Fibroblast of skin of right biceps (primary cell): ENCODE data around the gene CADM2.

Experiments
- DNase-seq: peaks from one replicate; pipeline ENCODE4 v3.0.0-alpha.2; 2013

CADM2 gene

GRCh38 chr3:85576697-85577200 lies 618.0 kb downstream of the CADM2 start:
- DNase-seq: no peak

DNA sequence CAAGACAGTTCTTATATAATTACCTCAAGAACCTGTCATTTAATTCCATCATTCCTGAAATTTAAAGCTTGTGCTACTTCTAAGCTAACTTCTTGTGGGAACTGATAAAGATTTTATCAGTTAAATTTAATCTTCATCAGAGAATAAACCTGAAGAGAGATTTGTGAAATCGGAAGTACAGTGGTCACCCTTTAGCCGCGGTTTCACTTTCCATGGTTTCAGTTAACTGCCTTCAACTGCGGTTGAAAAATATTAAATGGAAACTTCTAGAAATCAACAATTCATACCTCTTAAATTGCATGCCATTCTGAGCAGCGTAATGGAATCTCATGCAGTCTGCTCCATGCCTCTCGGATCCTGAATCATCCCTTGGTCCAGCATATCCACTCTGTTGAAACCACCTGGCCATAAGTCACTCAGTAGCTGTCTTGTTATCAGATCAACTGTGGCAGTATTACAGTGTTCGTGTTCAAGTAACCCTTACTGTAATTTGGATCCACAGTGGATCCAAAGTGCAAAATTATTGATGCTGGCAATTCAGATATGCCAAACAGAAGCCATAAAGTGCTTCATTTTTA lies 626.1 kb downstream of the CADM2 start:
- no peak for DNase-seq

DNA sequence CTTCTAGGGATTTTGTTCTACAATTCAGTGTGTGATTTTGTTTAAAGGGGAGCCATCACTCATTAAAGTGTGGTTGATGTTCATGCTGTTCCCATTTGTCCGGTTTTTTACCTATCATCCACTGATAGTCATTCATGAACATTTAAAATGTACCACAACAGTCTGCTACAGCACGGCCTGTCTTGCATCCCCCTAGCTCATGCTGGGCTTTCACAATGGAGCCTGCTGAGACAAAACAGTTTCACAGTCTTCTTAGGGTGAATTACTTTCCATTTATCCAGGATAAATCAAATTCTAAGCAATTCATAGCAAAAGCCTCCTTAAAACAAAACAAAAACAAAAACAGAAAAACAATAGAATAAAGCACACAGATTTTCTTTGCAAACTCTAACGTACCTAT lies 627.2 kb downstream of the CADM2 start:
- no peak for DNase-seq

GRCh38 chr3:85589145-85589544 lies 630.4 kb downstream of the CADM2 start:
- peak; percentile 80 for DNase-seq

DNA sequence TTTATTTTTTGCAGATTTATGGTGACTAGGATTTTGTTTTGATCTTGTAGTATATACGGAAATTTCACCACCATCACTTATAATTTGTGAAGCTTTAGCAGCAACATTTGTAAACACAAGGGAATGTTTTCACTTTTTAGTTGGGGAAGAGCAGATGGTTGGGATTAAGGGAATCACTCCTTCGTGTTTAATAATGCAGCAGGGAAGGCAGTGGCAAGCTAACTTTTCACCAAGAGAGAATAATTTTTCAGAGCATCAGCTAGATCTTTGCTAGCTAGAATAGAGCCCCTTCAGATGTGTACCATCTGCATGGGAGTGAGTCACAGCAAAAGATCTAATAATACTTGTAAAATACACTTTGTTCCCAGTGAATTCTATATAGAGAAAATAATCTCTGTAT lies 632.7 kb downstream of the CADM2 start:
- DNase-seq: no peak

DNA sequence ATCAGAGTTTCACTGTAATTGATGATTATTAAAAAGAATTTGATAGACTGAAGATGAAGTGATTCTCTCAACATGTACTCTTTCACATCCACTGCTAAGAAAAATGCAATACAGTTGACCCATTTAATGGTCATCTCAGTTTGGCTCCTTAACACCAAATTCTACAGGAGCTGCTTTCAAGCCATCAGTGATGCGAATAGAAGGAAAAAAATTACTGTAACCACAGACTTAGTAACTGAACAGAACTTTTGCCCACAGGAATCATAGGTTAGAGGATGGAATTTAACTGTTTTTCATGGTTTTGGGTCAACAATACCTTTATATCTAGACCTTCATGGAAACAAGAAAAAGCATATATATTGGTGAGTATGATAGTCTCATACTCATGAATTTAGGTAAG lies 633.5 kb downstream of the CADM2 start:
- DNase-seq: no peak

GRCh38 chr3:85594676-85595075 lies 635.9 kb downstream of the CADM2 start:
- no peak for DNase-seq

- DNase-seq: no peak
These were observed 644.6 kb downstream of the CADM2 start for GRCh38 chr3:85603378-85603777.

DNA sequence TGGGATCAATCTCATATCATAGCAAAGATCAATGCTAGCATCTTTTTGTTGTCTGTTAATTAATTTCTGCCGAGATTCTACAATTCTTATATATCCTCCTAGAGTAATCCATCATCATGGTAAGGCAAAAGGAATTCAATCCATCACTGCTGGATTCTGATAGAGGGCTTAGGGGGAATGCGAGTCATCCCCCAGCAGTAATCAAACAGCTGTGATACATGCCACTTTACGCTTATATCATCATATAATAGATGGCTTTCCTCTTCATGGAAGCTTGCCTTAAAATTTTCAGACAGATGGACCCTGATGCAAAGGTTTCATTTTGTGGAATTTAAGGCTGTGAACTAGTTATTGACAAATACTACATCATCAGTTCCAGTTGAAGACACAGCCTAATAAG lies 645.9 kb downstream of the CADM2 start:
- peak; percentile 11 for DNase-seq

DNA sequence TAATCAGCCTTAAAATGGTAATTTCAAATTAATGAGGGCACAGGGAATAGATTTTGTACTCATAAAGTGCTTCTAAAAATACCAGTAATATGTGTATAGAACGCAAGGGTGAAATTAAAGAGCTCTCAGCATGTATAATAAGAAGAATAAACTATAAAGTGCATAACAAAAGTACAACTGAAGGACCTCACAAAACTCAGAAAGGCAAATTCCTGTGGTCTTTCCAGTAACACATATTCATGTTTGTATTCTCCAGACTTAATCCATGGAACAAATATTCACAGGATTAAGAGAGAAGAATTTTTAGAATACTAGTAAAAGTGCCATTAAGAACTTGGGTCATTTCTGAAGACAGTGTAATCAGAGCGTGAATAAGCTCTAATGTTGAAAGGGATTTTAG lies 646.3 kb downstream of the CADM2 start:
- DNase-seq: peak; percentile 14

GRCh38 chr3:85626662-85627061 lies 667.9 kb downstream of the CADM2 start:
- DNase-seq: no peak

DNA sequence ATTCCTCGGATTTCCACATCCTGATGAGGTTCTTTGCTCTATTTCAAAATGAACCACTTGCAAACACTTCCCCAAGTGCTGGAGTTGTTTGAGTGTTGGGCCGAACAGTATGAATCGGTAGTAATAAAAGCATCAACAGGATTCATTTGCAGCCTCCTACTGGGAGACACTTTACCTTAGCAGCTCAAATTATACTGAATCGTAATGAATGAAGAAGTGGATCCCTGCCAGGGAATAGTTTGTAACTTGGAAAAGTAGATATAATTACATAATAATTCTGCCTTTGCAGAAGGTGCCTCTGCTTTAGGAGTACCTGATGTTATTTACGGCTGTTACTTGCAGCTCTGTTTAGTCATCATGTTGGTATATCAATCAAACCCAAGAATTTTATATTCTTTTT lies 669.1 kb downstream of the CADM2 start:
- DNase-seq: no peak

DNA sequence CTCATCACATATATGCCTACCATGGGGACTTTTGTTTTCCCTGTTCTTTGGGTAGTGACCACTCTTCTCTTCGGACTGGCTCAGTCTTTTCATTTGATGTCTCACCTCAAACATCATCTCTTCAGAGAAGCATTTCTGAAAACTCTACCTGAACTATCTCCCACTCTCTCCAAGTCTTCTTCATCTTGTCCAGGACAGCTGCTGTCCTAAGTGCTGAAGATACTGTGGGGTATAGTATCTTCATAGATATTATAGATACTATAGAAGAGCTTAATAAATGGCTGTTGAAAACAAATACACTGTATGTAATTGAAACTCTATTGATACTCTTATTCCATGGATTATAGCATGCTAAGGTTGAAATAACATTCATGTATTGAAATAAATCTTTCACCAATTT lies 672.3 kb downstream of the CADM2 start:
- no peak for DNase-seq

DNA sequence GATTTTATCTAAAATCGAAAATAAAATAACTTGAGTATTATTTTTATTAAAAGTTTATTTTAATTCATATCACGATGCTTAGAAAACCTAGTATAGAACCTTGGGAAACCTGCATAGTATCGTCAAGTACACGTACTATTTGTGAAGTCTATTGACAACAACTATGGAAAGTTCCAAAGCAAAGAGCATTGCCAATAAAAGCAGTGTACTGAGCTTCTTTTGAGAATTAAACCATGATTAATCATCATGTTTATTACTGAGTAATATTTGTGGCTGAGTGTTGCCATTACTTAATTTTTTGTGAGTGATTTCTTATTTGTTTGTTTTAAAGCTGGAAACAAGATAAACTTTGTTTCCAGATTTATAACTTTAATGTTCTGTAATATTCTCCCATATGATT lies 674.1 kb downstream of the CADM2 start:
- DNase-seq: no peak

DNA sequence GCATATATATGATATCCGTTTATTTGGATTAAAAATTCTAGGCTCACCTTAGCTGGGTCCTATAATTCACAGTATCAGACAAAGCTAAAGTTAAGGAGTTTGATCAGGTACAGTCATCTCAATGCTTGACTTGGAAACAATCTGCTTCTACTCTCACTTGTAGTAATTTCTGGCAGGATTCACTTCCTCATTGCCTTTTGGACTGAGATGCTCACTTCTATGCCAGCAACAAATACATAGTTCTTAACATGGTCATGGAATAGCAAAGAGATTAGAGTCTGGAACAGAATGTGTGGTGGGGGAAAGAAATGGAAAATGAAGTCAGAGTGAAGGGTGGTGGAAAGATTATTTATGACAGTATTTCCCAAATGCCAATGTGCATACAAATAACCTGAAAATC lies 693.6 kb downstream of the CADM2 start:
- no peak for DNase-seq

GRCh38 chr3:85660451-85660850 lies 701.7 kb downstream of the CADM2 start:
- DNase-seq: no peak

- DNase-seq: no peak
These were observed 703.7 kb downstream of the CADM2 start for GRCh38 chr3:85662462-85662861.

- no peak for DNase-seq
These were observed 709.0 kb downstream of the CADM2 start for GRCh38 chr3:85667744-85668143.

DNA sequence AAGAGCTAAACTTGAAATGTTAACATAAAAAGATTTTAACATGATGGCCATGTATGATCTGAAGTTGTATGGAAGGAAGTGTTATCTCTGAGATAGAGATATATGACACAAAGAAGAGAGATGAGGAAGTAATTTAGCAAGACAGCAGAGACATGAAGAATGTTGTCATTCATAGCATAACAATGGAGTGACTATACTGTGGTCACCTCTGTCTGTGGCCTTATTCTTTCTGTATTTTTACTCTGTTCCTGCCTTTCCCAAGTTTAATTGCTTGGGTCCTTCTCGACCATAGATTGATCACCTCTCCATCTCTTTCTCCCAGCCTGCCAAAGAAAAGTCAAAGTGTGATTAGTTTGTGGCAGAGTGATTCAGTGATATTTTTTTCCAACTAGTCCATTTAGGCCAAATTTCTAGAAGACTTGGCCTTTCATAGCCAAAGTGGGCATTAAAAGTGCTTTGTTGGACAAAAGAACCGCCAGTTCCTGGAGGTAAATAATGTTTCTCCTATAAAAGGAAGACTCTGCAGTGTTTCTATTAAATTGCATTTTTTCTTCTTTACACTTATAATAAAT lies 711.9 kb downstream of the CADM2 start:
- peak; percentile 47 for DNase-seq

- no peak for DNase-seq
These were observed 714.0 kb downstream of the CADM2 start for GRCh38 chr3:85672761-85673160.

DNA sequence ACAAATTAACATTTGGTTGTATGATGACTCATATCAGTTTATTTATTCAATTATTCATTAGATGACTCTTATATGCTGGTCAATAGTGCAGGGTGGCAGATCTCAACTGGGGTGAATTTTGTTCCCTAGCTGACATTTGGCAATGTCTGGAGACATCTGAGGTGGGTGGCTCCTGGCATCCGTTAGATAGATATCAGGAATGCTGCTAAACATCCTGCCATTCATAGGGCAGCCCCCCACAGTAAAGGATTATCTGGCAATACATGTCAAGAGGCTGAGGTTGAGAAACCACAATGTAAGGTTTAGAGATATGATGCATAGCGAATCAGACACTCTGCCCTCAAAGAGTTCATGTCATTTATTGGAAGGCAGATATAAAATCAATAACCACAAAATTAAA lies 719.9 kb downstream of the CADM2 start:
- DNase-seq: peak; percentile 12

GRCh38 chr3:85681906-85682305 lies 723.1 kb downstream of the CADM2 start:
- no peak for DNase-seq

DNA sequence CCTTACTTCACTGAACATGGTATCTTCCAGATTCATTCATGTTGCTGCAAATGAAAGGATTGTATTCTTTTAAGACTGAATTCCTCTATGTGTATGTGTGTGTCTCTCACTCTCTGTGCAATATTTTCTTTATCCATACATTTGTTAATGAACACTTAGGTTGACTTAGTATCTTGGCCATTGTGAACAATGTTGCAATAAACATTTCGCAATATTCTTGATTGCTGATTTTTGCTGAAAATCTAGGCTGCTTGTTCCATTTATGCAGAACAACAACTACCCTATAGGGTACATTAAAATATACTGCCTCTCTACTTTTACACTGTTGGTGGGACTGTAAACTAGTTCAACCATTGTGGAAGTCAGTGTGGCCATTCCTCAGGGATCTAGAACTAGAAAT lies 732.4 kb downstream of the CADM2 start:
- DNase-seq: no peak

DNA sequence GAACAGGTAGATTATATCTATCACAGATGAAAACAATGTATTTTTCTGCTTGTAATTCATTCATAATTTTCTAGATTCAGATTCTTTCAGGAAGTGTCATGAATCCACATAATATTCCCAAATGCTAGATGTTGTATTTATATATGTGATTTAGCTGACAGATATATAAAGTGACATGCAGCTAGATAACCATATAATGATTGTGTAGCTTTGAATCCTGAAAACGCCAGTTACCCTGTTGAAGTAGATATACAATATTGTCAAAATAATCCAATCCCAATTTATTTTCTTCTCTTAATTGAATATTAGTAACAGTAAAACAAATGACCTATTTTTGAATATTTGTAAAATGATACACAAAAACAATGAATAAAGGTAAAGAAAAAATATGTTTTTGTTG lies 738.4 kb downstream of the CADM2 start:
- no peak for DNase-seq

DNA sequence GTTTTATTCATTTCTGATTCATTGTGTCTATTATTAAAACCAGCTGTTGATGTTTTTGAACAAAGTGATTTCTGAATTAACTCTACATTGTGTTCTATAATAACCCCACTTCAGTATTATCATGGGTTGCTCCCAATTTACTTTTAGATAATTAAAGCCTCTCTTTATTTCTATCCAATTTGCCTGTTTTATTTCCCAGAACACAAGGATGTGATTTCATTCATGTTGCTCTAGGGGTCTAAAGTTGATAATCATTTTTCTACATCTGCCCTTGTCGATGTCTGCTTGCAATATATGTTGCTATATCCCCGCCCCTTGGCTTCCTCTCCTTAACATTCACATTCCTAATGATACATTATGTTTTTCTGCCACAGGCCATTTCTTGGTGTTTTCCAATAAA lies 747.3 kb downstream of the CADM2 start:
- no peak for DNase-seq
